T-helper 2 cell (primary cell): Measurements from ENCODE around the gene ATXN7L2.

Source experiments
- DNase-seq, 5 experiments: peaks; one replicate each; pipeline versions ENCODE4 v3.0.0 to v3.0.0-alpha.2; 2012 to 2022

The ATXN7L2 gene

GRCh38 chr1:109475261-109475660 lies 8.4 kb upstream of the ATXN7L2 start:
- no peak for DNase-seq

GRCh38 chr1:109476825-109477224 lies 6.9 kb upstream of the ATXN7L2 start:
- no peak for DNase-seq

GRCh38 chr1:109477821-109478220 lies 5.9 kb upstream of the ATXN7L2 start:
- DNase-seq = no peak

GRCh38 chr1:109478806-109479205 lies 4.9 kb upstream of the ATXN7L2 start:
- peak in 1 of 5 experiments; percentile 51 for DNase-seq

- DNase-seq = no peak
Measured at GRCh38 chr1:109479311-109479710, 4.4 kb upstream of the ATXN7L2 start.

- DNase-seq = no peak
Measured at GRCh38 chr1:109479901-109480300, 3.8 kb upstream of the ATXN7L2 start.

GRCh38 chr1:109481646-109482045 lies 2.1 kb upstream of the ATXN7L2 start:
- DNase-seq = no peak

- no peak for DNase-seq
Measured at GRCh38 chr1:109482242-109482641, 1.5 kb upstream of the ATXN7L2 start.

- peak in 3 of 5 experiments; percentile 42 to 52 (median 47) for DNase-seq
Measured at GRCh38 chr1:109482791-109483671, 674 bp upstream of the ATXN7L2 start.

- DNase-seq = no peak
Measured at GRCh38 chr1:109484519-109484975, 842 bp downstream of the ATXN7L2 start.

GRCh38 chr1:109485001-109485400 lies 1.3 kb downstream of the ATXN7L2 start:
- DNase-seq = no peak

GRCh38 chr1:109487261-109487660 lies 3.6 kb downstream of the ATXN7L2 start:
- DNase-seq = no peak

GRCh38 chr1:109488201-109488600 lies 4.5 kb downstream of the ATXN7L2 start:
- no peak for DNase-seq

- DNase-seq = no peak
Measured at GRCh38 chr1:109488696-109489095, 5.0 kb downstream of the ATXN7L2 start.

- peak in 4 of 5 experiments; percentile 34 to 76 (median 60) for DNase-seq
Measured at GRCh38 chr1:109490029-109490933, 6.6 kb downstream of the ATXN7L2 start.

GRCh38 chr1:109490934-109491302 lies 7.2 kb downstream of the ATXN7L2 start:
- DNase-seq = no peak

GRCh38 chr1:109491372-109491771 lies 7.7 kb downstream of the ATXN7L2 start:
- DNase-seq = no peak

GRCh38 chr1:109492779-109493178 lies 9.1 kb downstream of the ATXN7L2 start:
- DNase-seq = no peak

GRCh38 chr1:109493227-109493626 lies 9.5 kb downstream of the ATXN7L2 start:
- DNase-seq = no peak

- peak; percentile 83 to 90 (median 85) for DNase-seq
Measured at GRCh38 chr1:109493805-109494539, 10.3 kb downstream of the ATXN7L2 start, which contains the start of gene CYB561D1. TSS of gene CYB561D1 (plus strand) at chr1:109494094. CDS start at chr1:109494140, 46 bp downstream.

GRCh38 chr1:109495738-109496137 lies 12.0 kb downstream of the ATXN7L2 start:
- no peak for DNase-seq

- no peak for DNase-seq
Measured at GRCh38 chr1:109497449-109498160, 13.9 kb downstream of the ATXN7L2 start.
